Body of pancreas (tissue), 4 donors: ENCODE results near the gene ECT2L.

Source experiments
- POLR2A ChIP-seq, 3 donors: fragments of 450-650 bp; IDR thresholded peaks; one replicate each; pipeline ENCODE4 v1.6.1; 2016; ENCODE audit warnings: antibody characterized with exemption in 3 of 3, mild to moderate bottlenecking in 2 of 3
- TF ChIP-seq, protein P1 (sequence below), 7 experiments: fragments of 450-650 bp in 4 of 7; fragments of 200-600 bp in 3 of 7; sonication (generic) in 3 of 7; IDR thresholded peaks; one replicate each; pipeline ENCODE4 v1.5.1; 2016 to 2019; ENCODE audit warnings: antibody characterized with exemption in 7 of 7

DNA sequence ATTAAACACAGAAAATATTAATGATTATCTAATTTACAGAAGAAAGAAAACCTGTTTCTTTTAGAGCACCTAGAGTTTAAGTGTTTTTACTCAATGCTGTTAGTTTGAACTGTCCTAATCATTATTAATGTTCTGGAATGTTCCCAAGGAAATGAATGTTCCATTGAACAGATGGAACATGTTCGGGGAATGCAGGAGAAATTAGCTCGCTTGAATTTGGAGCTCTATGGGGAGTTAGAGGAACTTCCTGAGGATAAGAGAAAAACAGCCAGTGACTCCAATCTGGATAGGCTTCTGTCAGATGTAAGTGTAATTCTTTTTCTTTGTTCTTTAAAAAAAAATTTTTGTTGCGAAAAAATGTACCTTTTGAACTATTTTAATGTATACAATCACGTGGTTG, 10.8 kb upstream of the ECT2L start:
- TF ChIP-seq POLR2A (IDR thresholded peaks at IDR 0.05) = no peak
- TF ChIP-seq, protein P1, sequence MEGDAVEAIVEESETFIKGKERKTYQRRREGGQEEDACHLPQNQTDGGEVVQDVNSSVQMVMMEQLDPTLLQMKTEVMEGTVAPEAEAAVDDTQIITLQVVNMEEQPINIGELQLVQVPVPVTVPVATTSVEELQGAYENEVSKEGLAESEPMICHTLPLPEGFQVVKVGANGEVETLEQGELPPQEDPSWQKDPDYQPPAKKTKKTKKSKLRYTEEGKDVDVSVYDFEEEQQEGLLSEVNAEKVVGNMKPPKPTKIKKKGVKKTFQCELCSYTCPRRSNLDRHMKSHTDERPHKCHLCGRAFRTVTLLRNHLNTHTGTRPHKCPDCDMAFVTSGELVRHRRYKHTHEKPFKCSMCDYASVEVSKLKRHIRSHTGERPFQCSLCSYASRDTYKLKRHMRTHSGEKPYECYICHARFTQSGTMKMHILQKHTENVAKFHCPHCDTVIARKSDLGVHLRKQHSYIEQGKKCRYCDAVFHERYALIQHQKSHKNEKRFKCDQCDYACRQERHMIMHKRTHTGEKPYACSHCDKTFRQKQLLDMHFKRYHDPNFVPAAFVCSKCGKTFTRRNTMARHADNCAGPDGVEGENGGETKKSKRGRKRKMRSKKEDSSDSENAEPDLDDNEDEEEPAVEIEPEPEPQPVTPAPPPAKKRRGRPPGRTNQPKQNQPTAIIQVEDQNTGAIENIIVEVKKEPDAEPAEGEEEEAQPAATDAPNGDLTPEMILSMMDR (IDR thresholded peaks at IDR 0.05) = no peak
